ENCODE measurements around the gene SHMT1.
A peak's percentile ranks its signal among the peaks of the same experiment; 100 is the strongest.
"Not testable (repeated sequence)": the region's sequence is repeated elsewhere in the genome, so short reads cannot be mapped to it uniquely, and the experiment has no call there.

Gene SHMT1

GRCh38 chr17:18363101-18364049 is at the start of gene SHMT1:
TSS of gene SHMT1 (minus strand) at chr17:18363550. CDS start at chr17:18355981, 7,569 bp downstream.
- peak; percentile 79 for DNase-seq

DNA sequence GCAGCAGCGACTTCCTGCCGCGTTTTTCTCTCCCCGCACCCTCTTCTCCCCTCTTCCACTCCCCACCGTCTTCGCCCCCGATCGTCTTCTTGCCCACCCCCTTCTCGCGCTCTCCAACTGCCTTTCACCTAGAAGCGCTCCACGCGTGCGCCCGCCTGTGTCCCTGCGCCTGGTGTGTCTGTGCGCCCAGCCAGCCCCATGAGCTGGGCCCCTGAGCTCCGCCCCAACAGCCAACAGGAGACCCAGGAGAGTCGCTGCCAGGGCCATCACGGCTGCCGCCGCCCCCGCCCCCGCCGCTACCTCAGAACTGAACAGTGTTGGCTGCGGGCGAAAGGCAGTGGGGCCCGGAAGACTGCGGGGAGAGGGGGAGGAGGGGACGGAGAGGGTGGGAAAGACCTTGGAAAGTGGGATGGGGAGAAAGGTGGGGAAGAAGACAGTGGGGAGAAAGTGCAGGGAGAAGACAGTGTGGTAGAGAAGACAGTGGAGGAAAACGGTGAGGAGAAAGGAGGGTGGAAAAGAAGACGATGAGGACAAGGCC is 48.7 kb upstream of the SHMT1 start:
- not testable (repeated sequence) for DNase-seq

DNA sequence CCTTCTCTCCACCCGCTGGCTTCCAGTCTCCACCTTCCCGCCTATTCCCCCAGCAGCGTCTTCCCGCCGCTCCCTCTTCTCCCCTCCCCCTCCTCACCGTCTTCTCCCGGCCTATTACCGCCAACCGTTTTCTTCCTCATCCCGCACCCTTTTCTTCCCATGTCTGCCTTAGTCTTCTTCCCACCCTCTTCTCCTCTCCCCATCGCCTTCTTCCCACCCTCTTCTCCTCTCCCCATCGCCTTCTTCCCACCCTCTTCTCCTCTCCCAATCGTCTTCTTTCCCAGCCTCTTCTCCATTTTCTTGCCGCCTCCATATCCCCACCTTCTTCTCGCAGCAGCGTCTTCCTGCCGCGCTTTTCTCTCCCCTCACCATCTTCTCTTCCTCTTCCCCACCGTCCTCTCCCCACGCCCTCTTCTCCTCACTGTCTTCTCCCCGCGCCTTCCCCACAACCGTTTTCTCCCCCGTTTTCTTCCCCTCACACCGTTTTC is 48.1 kb upstream of the SHMT1 start:
- not testable (repeated sequence) for DNase-seq

GRCh38 chr17:18410736-18411135 is 47.4 kb upstream of the SHMT1 start:
- DNase-seq: not testable (repeated sequence)

DNA sequence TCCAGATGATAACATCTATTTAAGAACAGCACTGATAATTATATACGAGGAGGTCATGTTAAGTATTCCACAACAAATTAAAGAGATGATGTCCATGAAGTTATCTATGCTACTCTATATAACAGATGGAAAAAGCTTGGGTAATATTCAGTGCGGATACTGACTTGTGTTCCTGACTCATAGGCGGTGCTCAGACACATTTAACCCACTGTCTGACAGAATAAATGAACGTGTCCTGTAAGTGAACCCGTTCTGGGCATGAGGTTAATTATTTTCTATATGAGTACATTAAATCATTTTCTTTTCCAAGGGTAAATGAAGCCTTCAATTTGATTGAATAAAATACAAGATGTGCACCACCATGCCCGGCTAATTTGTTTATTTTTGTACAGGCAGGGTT is 46.0 kb upstream of the SHMT1 start:
- DNase-seq: not testable (repeated sequence)

- not testable (repeated sequence) for DNase-seq
Measured at GRCh38 chr17:18408906-18409305, 45.6 kb upstream of the SHMT1 start.

DNA sequence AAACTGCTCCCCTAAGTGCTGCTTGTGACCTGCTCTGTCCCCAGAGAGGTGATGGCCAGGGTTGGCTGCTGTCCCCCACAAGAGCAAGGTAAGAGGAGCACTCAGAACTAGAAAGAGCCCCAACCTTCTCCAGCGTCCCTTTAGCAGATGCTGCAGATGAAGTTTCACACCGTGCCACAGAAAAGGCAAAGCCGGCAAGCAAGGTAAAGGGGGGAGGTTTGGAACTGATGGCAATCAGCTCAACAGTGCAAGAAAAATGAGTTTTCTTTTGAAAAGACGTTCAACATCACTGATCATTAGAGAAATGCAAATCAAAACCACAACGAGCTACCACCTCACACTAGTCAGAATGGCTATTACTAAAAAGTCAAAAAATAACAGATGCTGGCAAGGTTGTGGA is 40.3 kb upstream of the SHMT1 start:
- DNase-seq: not testable (repeated sequence)

GRCh38 chr17:18403166-18403565 is 39.8 kb upstream of the SHMT1 start:
- not testable (repeated sequence) for DNase-seq

- not testable (repeated sequence) for DNase-seq
Measured at GRCh38 chr17:18401872-18402590, 38.7 kb upstream of the SHMT1 start.

DNA sequence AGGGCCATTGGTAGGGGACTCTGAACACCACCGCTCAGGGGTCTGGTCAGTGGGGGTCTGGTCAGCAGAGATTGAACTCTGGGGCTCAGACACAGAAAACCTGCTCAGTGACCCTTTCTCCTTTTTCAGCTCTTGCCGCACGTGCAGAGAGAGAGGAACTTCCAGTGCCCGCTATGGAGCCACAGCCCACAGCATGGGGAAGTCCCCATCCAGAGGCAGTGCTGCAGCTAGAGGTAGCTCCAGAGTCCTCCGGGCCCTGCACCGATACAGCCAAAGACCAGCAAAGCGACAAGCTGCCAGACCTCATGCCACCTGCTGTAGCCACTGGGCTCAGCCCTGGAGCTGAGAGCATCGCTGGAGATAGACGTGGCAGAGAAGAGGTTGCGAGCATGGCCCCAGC is 25.4 kb upstream of the SHMT1 start:
- not testable (repeated sequence) for DNase-seq

- not testable (repeated sequence) for DNase-seq
Measured at GRCh38 chr17:18388266-18388665, 24.9 kb upstream of the SHMT1 start.

- DNase-seq: not testable (repeated sequence)
Measured at GRCh38 chr17:18387583-18387982, 24.2 kb upstream of the SHMT1 start.

DNA sequence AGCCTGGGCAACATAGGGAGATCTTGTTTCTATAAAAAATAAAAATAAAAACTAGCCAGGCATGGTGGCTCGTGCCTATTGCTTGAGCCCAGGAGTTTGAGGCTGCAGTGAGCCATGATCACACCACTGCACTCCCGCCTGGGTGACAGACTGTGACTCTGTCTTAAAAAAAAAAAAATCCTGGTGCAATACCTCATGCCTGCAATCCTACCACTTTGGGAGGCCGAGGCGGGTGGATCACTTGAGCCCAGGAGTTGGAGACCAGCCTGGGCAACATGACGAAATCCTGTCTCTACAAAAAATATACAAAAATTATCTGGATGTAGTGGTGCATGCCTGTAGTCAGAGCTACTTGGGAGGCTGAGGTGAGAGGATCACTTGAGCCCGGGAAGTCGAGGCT is 20.9 kb upstream of the SHMT1 start:
- DNase-seq: not testable (repeated sequence)

GRCh38 chr17:18383079-18383481 is 19.7 kb upstream of the SHMT1 start:
- not testable (repeated sequence) for DNase-seq

- no peak for DNase-seq
Measured at GRCh38 chr17:18382441-18383078, 19.2 kb upstream of the SHMT1 start.

GRCh38 chr17:18381953-18382245 is 18.5 kb upstream of the SHMT1 start:
- no peak for DNase-seq

DNA sequence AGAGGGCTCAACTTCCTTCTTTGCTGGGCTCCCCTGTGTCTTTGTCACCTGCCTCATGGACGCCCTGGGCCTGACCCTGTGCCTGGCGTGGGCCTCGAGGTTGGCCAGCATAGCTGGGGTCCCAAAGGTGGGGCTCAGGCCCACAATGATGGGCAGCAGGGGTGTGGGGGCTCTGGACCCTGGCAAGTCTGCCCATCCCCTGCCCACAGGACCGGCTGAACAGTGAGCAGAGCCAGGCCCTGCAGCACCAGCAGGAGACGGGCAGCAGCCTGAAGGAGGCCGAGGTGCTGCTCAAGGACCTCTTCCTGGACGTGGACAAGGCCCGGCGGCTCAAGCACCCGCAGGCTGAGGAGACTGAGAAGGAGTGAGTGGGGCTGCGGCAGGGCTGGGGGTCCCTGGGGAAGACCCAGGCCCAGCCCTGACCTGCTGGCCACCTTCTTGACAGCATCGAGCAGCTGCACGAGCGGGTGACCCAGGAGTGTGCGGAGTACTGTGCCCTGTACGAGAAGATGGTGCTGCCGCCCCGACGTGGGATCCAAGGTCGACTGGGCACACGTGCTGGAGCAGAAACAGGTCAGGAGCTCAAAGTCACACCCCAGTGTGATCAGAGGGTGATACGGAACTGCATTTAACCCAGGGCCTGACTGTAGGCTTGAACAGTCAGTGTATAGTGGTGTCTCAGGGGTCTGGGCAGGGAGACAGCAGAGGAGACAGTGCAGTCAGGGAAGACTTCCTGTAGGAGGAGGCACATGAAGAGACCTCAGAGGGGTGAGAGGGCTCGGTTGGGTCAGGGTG is 18.0 kb upstream of the SHMT1 start:
- DNase-seq: no peak

DNA sequence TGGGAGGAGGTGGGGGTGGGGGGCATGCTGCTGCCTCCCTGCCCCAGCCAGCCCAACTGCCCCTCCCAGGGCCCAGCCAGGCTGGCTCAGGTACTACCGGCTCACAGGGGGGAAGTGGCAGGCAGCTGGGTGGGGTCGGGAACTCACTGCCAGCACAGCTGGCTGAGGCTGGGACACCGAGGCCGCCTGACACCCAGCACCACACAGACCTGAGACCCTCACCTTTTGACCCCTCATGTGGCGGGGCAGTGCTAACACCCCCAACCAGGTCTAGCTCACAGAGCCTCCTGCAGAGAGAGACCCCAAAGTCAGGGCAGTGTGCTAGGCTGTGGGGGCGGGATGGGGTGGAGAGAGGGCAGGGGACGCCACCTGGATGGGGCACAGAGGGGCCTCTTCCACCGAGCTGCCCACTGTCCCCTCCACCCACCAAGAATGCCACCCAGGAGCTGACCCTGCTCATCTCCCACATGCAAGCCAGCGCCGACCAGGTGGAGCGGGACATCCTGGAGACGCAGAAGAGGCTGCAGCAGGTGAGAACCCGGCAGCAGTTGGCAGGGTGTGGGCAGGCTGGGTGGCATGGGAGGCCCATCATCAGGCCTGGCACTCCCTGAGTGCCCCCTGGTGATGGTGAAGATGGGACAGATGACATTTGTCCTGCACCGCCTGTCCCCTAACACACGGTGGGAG is 17.3 kb upstream of the SHMT1 start:
- no peak for DNase-seq

DNA sequence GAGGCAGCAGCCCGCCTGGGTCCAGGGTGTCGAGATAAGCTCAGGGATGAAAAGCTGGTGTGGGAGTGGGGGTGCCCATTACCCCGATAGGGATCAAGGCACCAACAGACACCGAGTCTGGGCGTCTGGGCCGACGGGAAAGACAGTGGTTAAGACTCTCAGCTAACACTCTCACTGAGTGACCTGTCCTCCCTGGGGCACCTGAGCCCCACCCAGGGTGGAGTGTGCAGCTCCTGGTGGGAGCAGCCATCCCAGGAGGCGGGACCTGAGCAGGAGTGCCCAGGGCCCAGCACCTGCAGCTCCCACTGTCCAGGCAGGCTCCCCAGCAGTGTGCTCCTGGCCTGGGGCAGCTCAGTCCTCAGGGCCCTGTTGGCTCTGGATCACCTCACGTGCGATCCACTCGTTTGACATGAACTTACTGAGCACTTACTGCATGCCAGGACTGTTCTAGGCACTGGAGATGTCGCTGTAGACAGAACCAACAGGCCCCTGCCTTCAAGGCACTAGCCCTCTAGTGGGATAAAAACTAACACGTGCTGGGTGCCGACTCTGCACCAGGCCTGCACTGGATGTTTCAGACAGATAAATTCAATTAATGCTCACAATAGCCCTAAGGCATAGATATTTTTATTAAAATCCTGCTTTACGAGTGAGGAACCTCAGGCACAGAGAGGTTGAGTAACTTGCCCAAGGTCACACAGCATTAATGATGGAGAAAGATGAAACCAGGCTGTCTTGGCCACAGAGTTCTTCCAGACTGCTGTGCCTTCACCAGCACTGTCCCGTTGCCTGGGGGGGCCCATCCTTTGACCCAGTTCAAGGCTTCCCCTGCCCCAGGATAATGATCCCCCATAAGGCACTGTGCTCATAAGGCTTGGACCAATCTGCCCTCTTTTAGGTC is 16.1 kb upstream of the SHMT1 start:
- no peak for DNase-seq

GRCh38 chr17:18378614-18379013 is 15.3 kb upstream of the SHMT1 start:
- DNase-seq: not testable (repeated sequence)

- DNase-seq: no peak
Measured at GRCh38 chr17:18378205-18378505, 14.8 kb upstream of the SHMT1 start.
